Endothelial cell of umbilical vein (primary cell): ENCODE measurements around the gene PFN2. TPM values are rescaled to one million over a fixed set of nuclear protein-coding genes. Genes with fewer than 3 reads are reported as not detected.

Experiments
- BruUV-seq: library from RNA; stranded (reverse); fragments of 400-500 nt; replicated peaks from 2 replicates; lab custom pipeline; 2021; lab: Mats Ljungman, UMichigan
- CTCF ChIA-PET: fragments of 300-600, 350-600 bp; sonication (Branson Sonifier 250); formaldehyde crosslinking; loops from one replicate; lab custom pipeline; 2021; ENCODE audit warnings: antibody characterized with exemption, inconsistent platforms; lab: Charles Lee
- POLR2A ChIA-PET: fragments of 300-600, 350-600 bp; sonication (Branson Sonifier 250); formaldehyde crosslinking; loops from one replicate; lab custom pipeline; 2021; ENCODE audit warnings: antibody characterized with exemption, inconsistent platforms; lab: Charles Lee
- DNase-seq: peaks from one replicate; pipeline ENCODE4 v3.0.0-alpha.2; 2011; ENCODE audit warnings: low read depth, low spot score
- FAIRE-seq: peaks from 2 replicates; lab custom pipeline; 2011; peaks lifted over from hg19 to GRCh38; lab: Jason Lieb, UNC
- H2AFZ ChIP-seq: 2 replicates; pipeline ENCODE4 v1.6.0; 2012; ENCODE audit warnings: low read depth, low read length, control low read depth, inconsistent platforms
- H3K27ac ChIP-seq: 2 replicates; pipeline ENCODE4 v1.5.1; 2011; ENCODE audit warnings: low read depth, mild to moderate bottlenecking, control low read depth, low read length, moderate library complexity; ENCODE audit not compliant: insufficient read depth
- H3K27me3 ChIP-seq, 2 experiments: 2 replicates each; pipeline versions ENCODE4 v1.6.0 to v1.6.1; 2011; ENCODE audit warnings: low read length in 2 of 2, mixed read lengths in 1 of 2; ENCODE audit not compliant: control insufficient read depth in 2 of 2, insufficient read depth in 2 of 2
- H3K36me3 ChIP-seq, 2 experiments: 2 replicates in 1 of 2; 3 replicates in 1 of 2; pipeline ENCODE4 v1.5.1; 2011; ENCODE audit warnings: low read length in 2 of 2, mild to moderate bottlenecking in 1 of 2, moderate library complexity in 1 of 2; ENCODE audit not compliant: control insufficient read depth in 2 of 2, insufficient read depth in 2 of 2; ENCODE audit errors: extremely low read depth in 1 of 2
- H3K4me1 ChIP-seq: 3 replicates; pipeline ENCODE4 v1.5.1; 2011; ENCODE audit warnings: mild to moderate bottlenecking, low read length; ENCODE audit not compliant: control insufficient read depth, insufficient read depth; ENCODE audit errors: extremely low read depth
- H3K4me2 ChIP-seq: 2 replicates; pipeline ENCODE4 v1.6.1; 2011; ENCODE audit warnings: low read length, control low read depth, mixed read lengths; ENCODE audit not compliant: insufficient read depth
- H3K4me3 ChIP-seq, 3 experiments: fragments of 200-600 bp in 1 of 3; sonication (generic), shearing (Covaris generic) in 1 of 3; replicated peaks in 1 of 3; 2 replicates each; pipeline ENCODE4 v1.5.1; 2011 to 2016; ENCODE audit warnings: control low read depth in 3 of 3, low read length in 3 of 3, mild to moderate bottlenecking in 2 of 3, inconsistent platforms in 1 of 3, low read depth in 1 of 3, moderate library complexity in 1 of 3; ENCODE audit not compliant: insufficient read depth in 1 of 3
- H3K79me2 ChIP-seq: 2 replicates; pipeline ENCODE4 v1.6.0; 2012; ENCODE audit warnings: low read length, inconsistent platforms; ENCODE audit not compliant: control insufficient read depth, insufficient read depth
- H3K9ac ChIP-seq: replicated peaks from 2 replicates; pipeline ENCODE3; 2011; ENCODE audit warnings: low read length, control low read depth; ENCODE audit not compliant: insufficient read depth; ENCODE audit errors: extremely low read depth
- H3K9me1 ChIP-seq: replicated peaks from 3 replicates; pipeline ENCODE4 v1.6.0; 2011; ENCODE audit warnings: mild to moderate bottlenecking, low read length; ENCODE audit not compliant: control insufficient read depth, insufficient read depth; ENCODE audit errors: extremely low read depth
- H3K9me3 ChIP-seq: replicated peaks from 2 replicates; pipeline ENCODE4 v1.5.1; 2012; ENCODE audit warnings: low read length, inconsistent platforms; ENCODE audit not compliant: control insufficient read depth, insufficient read depth
- H4K20me1 ChIP-seq: replicated peaks from 2 replicates; pipeline ENCODE3; 2011; ENCODE audit warnings: mild to moderate bottlenecking, low read length; ENCODE audit not compliant: control insufficient read depth, insufficient read depth; ENCODE audit errors: extremely low read depth
- CTCF ChIP-seq, 2 donors: IDR thresholded peaks; 1 replicate in 1 of 2; 2 replicates in 1 of 2; pipeline ENCODE4 v1.5.1; 2011; ENCODE audit warnings: low read length in 2 of 2, mild to moderate bottlenecking in 2 of 2, moderate library complexity in 2 of 2, control low read depth in 1 of 2, inconsistent platforms in 1 of 2, low read depth in 1 of 2; ENCODE audit not compliant: insufficient read depth in 1 of 2; ENCODE audit errors: extremely low read depth in 1 of 2
- EZH2 ChIP-seq: IDR thresholded peaks from 2 replicates; pipeline ENCODE4 v1.6.1; 2012; ENCODE audit warnings: borderline replicate concordance, low read depth, mild to moderate bottlenecking, moderate library complexity, low read length, inconsistent platforms; ENCODE audit not compliant: severe bottlenecking
- FOS ChIP-seq: IDR thresholded peaks from 2 replicates; pipeline ENCODE4 v1.6.1; 2011; ENCODE audit warnings: mild to moderate bottlenecking, low read length, moderate library complexity, borderline replicate concordance; ENCODE audit not compliant: insufficient read depth
- GATA2 ChIP-seq: IDR thresholded peaks from 2 replicates; pipeline ENCODE4 v1.7.0; 2011; ENCODE audit warnings: low read depth, mild to moderate bottlenecking, moderate library complexity, mixed read lengths, low read length; ENCODE audit not compliant: insufficient read length, insufficient read depth
- JUN ChIP-seq: IDR thresholded peaks from 2 replicates; pipeline ENCODE4 v1.6.1; 2011; ENCODE audit warnings: borderline replicate concordance, low read depth; ENCODE audit not compliant: insufficient read length, insufficient read depth
- MAX ChIP-seq: IDR thresholded peaks from 2 replicates; pipeline ENCODE4 v1.6.1; 2011; ENCODE audit not compliant: insufficient read depth, insufficient read length
- MYC ChIP-seq: IDR thresholded peaks from one replicate; pipeline ENCODE4 v1.6.1; 2011; ENCODE audit warnings: mild to moderate bottlenecking, low read depth, low read length
- POLR2A ChIP-seq: IDR thresholded peaks from 2 replicates; pipeline ENCODE4 v1.6.1; 2012; ENCODE audit warnings: low read depth, mild to moderate bottlenecking, control low read depth, low read length
- POLR2AphosphoS5 ChIP-seq: IDR thresholded peaks from 2 replicates; pipeline ENCODE4 v1.6.1; 2012; ENCODE audit warnings: low read depth, mild to moderate bottlenecking, control low read depth, low read length, moderate library complexity; ENCODE audit not compliant: insufficient read depth
- dilution Hi-C: fragments of 300-500 bp; cut with MboI; formaldehyde crosslinking; loops from one replicate; pipeline ENCODE4 v1.15.0; 2019; ENCODE audit warnings: low sequenced_read_pairs; ENCODE audit not compliant: extremely low pct_ligation_motif_present
- intact Hi-C: fragments of 100-400 bp; cut with micrococcal nuclease; formaldehyde crosslinking; loops from one replicate; pipeline ENCODE4 v1.10.0; 2022
- polyA plus RNA-seq, 4 experiments: library from polyadenylated mRNA; depleted of rRNA in 3 of 4; stranded (reverse) in 3 of 4; unstranded in 1 of 4; fragments of >200 nt; gene quantifications; 2 replicates each; pipeline versions ENCODE4 v1.2.1 to v1.2.3, GENCODE V29; 2011 to 2012; ENCODE audit warnings: missing spikeins in 1 of 4
- total RNA-seq: library from RNA; stranded (reverse); gene quantifications from 2 replicates; pipeline ENCODE4 v1.2.3, GENCODE V29; 2021

PFN2 gene
- total and polyA plus RNA-seq, 2 donors (not counting 3 experiments of a cell fraction or from before 2014, with no cell fraction given), result 97.1 to 165 TPM

- Histone ChIP-seq H3K4me3 (no peak overlapping the region), H2AFZ (no peak overlapping the region), H3K4me2 (no peak overlapping the region), H3K9ac (no peak overlapping the region), H3K9me1 (no peaks in the 10 kb centered on the region), H4K20me1 (no peaks in the 10 kb centered on the region), H3K27ac (no peak overlapping the region), H3K9me3 (no peaks in the 10 kb centered on the region), H3K79me2 (no peaks in the 10 kb centered on the region), H3K4me1 (no peaks in the 10 kb centered on the region), H3K36me3 (no peaks in the 10 kb centered on the region), H3K27me3 (peaks cover 0 to 7% of the 10 kb centered on the region in 2 experiments)
- ChIA-PET POLR2A (no interaction called here), CTCF (no interaction called here)
- no peak for DNase-seq
- dilution Hi-C loops, result no loop called here
- intact Hi-C loops, result no loop called here
- no peak for TF ChIP-seq POLR2A
- TF ChIP-seq MYC, result no peak
- TF ChIP-seq JUN, result no peak
- no peak for TF ChIP-seq CTCF (IDR thresholded peaks at IDR 0.05; ENCODE audit: extremely low read depth in 1 of 2, insufficient read depth in 1 of 2, low read depth in 1 of 2, low read length in 2 of 2)
- no peak for TF ChIP-seq EZH2
- no peak for TF ChIP-seq GATA2
- no peak for TF ChIP-seq MAX
- TF ChIP-seq POLR2AphosphoS5, result no peak
- no peak for TF ChIP-seq FOS
- FAIRE-seq, result no peak
- no TSS peak for BruUV-seq
Measured at GRCh38 chr3:150014782-150015181, 44.1 kb upstream of the PFN2 start.
